ELR (cell line): ENCODE measurements around the gene KYAT1.

Experiments
- DNase-seq: peaks from one replicate; pipeline ENCODE4 v3.0.0-alpha.2; 2015; ENCODE audit warnings: low read depth

The KYAT1 gene

GRCh38 chr9:128881884-128882676, at the start of gene KYAT1, which contains the start of gene LRRC8A:
Gene KYAT1 (minus strand): TSS chr9:128881950. CDS start chr9:128845405, 36,545 bp downstream.
Gene LRRC8A (plus strand): TSS chr9:128882133. CDS start chr9:128907165, 25,032 bp downstream.
- peak; percentile 97 for DNase-seq

- no peak for DNase-seq
These were observed 47.8 kb upstream of the KYAT1 start for GRCh38 chr9:128929560-128929959.

GRCh38 chr9:128928624-128929023, 46.9 kb upstream of the KYAT1 start:
- DNase-seq, result no peak

GRCh38 chr9:128927731-128928411, 46.1 kb upstream of the KYAT1 start:
- DNase-seq, result peak; percentile 73

- no peak for DNase-seq
These were observed 41.7 kb upstream of the KYAT1 start for GRCh38 chr9:128923493-128923883.

- peak; percentile 61 for DNase-seq
These were observed 40.4 kb upstream of the KYAT1 start for GRCh38 chr9:128921881-128922763.

GRCh38 chr9:128920381-128921058, 38.8 kb upstream of the KYAT1 start, which contains the start of gene PHYHD1:
Gene PHYHD1 (plus strand): TSS chr9:128920982. CDS start chr9:128922324, 1,342 bp downstream.
- DNase-seq, result peak; percentile 75

GRCh38 chr9:128919402-128920089, 37.8 kb upstream of the KYAT1 start:
- no peak for DNase-seq

GRCh38 chr9:128918921-128919320, 37.2 kb upstream of the KYAT1 start:
- no peak for DNase-seq

- no peak for DNase-seq
These were observed 35.5 kb upstream of the KYAT1 start for GRCh38 chr9:128917151-128917849.

GRCh38 chr9:128916745-128917144, 35.0 kb upstream of the KYAT1 start:
- DNase-seq, result no peak

GRCh38 chr9:128916204-128916603, 34.5 kb upstream of the KYAT1 start:
- DNase-seq, result peak; percentile 77

- DNase-seq, result no peak
These were observed 32.4 kb upstream of the KYAT1 start for GRCh38 chr9:128913995-128914772.

GRCh38 chr9:128913048-128913900, 31.5 kb upstream of the KYAT1 start:
- peak; percentile 25 for DNase-seq

GRCh38 chr9:128912270-128912853, 30.6 kb upstream of the KYAT1 start:
- DNase-seq, result peak; percentile 98

- DNase-seq, result peak; percentile 91
These were observed 29.8 kb upstream of the KYAT1 start for GRCh38 chr9:128911529-128912035.

GRCh38 chr9:128910906-128911305, 29.2 kb upstream of the KYAT1 start:
- DNase-seq, result peak; percentile 45

- no peak for DNase-seq
These were observed 28.1 kb upstream of the KYAT1 start for GRCh38 chr9:128909859-128910258.
